ENCODE results near the gene RASGRP4.

RASGRP4 gene

DNA sequence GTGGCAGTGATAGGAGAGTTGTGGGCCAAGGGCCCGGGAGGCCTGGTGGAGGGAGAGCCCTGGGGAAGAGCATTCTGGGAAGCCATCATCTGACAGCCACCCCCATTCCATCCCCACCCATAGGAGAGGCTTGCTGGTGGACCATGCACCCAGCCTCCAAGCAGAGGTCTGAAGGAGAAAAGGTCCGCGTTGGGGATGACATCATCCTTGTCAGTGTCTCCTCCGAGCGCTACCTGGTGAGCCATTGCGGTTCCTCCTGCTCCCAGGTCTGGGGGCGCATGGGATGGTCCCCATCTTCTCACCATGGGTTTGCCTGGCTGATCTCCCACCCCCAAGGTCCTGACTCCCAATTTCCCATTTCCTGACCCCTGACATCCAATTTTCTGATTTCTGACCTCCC is 18.0 kb upstream of the RASGRP4 start:
- TF ChIP-seq, protein P1, sequence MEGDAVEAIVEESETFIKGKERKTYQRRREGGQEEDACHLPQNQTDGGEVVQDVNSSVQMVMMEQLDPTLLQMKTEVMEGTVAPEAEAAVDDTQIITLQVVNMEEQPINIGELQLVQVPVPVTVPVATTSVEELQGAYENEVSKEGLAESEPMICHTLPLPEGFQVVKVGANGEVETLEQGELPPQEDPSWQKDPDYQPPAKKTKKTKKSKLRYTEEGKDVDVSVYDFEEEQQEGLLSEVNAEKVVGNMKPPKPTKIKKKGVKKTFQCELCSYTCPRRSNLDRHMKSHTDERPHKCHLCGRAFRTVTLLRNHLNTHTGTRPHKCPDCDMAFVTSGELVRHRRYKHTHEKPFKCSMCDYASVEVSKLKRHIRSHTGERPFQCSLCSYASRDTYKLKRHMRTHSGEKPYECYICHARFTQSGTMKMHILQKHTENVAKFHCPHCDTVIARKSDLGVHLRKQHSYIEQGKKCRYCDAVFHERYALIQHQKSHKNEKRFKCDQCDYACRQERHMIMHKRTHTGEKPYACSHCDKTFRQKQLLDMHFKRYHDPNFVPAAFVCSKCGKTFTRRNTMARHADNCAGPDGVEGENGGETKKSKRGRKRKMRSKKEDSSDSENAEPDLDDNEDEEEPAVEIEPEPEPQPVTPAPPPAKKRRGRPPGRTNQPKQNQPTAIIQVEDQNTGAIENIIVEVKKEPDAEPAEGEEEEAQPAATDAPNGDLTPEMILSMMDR (IDR thresholded peaks at IDR 0.05): no peak
- no peak for TF ChIP-seq ZFX (IDR thresholded peaks at IDR 0.05; ENCODE audit: borderline replicate concordance)
- H3K27ac ChIP-seq: no peak overlapping the region

DNA sequence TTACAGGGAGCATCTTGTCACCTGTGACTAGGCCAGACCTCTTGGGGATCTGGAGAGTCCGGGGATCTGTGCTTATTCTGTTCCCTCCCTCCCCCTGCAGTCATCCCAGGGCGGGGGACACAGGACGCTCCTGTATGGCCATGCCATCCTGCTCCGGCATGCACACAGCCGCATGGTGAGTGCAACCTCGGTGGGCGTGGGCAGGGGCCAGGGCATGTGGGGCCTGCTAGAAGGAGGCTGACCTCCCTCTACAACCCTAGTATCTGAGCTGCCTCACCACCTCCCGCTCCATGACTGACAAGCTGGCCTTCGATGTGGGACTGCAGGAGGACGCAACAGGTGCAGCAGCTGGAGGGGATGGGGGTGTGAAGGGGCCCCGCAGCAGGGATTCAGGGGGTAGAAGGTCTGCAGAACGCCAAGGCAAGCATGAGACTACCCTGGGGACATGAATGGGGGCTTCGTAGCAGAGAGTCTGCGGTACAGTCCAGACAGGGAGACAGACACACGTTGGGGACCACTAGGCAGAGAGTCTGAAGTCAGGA is 17.5 kb upstream of the RASGRP4 start:
- no peak for TF ChIP-seq ZFX (IDR thresholded peaks at IDR 0.05; ENCODE audit: borderline replicate concordance)
- TF ChIP-seq, protein P1 (IDR thresholded peaks at IDR 0.05): no peak
- H3K27ac ChIP-seq: no peak overlapping the region

DNA sequence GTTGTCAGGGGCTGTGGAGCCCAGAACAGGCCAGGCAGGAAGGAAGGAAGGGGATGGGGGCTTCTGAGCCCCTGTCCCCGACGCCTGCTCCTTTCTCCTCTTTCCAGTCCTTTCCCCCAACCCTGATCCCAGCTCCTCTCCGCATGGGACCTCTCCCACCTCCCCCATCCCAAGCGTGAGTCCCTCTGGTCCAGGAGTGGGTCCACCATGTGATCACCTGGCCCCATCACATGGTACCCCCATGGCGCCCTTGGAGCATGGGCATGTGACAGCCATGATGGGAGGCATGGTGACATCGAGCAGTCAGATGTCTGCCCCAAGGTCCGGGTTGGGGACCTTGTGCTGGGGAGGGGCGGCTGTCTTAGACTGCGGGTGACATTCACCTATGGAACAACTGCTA is 16.7 kb upstream of the RASGRP4 start:
- TF ChIP-seq, protein P1 (IDR thresholded peaks at IDR 0.05): no peak
- no peak for TF ChIP-seq ZFX (IDR thresholded peaks at IDR 0.05; ENCODE audit: borderline replicate concordance)
- H3K27ac ChIP-seq: no peak overlapping the region

DNA sequence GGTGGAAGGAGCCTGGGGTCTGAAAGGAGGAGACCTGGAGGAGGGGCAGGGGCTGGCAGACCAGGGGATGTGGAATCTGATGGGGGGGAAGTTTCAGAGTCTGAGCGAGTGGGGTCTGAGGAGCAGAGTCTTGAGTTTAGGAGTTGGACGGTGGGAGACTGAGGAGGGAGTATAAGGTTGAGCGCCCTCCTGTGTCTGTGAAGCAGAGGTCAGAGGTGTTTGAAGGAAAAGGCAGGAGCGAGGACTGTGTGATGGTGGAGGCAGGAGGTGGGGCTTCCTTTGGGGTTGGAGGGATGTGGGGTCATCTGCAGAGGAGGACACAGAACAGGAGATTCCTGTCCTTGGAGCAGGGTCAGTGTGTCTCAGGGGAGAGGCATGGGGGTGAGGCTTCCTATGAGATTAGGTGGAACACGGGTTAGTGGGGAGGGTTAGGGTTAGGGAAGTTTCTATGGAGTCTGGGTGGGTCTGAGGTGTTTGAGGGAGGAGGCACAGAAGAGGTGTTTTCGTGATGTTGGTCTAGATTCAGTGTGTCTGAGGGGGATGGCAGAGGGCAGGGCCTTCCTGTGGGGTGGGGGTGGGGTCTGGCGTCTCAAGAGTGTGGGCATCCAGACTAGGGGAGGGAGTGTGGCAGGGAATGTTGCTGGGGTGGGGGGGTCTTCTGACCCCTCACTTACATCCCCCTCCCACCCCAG is 15.8 kb upstream of the RASGRP4 start:
- H3K27ac ChIP-seq: no peak overlapping the region
- no peak for TF ChIP-seq ZFX (IDR thresholded peaks at IDR 0.05; ENCODE audit: borderline replicate concordance)
- TF ChIP-seq, protein P1 (IDR thresholded peaks at IDR 0.05): peak; percentile 30

DNA sequence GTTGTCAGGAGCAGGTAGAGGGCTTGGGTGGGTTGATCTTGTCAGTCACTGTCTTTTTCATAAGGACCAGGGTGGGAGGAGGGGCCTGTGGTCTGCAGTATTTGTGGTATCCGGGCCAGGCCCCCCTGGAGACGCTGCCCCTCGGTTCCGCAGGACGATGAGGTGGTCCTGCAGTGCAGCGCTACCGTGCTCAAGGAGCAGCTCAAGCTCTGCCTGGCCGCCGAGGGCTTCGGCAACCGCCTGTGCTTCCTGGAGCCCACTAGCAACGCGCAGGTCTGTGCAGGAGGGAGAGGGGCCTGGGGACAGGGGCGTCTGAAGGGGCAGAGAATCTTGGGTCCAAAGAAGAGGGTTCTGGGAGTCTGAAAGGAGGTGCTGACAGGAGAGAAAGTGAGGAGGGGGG is 14.6 kb upstream of the RASGRP4 start:
- H3K27ac ChIP-seq: no peak overlapping the region
- TF ChIP-seq, protein P1 (IDR thresholded peaks at IDR 0.05): no peak
- no peak for TF ChIP-seq ZFX (IDR thresholded peaks at IDR 0.05; ENCODE audit: borderline replicate concordance)

DNA sequence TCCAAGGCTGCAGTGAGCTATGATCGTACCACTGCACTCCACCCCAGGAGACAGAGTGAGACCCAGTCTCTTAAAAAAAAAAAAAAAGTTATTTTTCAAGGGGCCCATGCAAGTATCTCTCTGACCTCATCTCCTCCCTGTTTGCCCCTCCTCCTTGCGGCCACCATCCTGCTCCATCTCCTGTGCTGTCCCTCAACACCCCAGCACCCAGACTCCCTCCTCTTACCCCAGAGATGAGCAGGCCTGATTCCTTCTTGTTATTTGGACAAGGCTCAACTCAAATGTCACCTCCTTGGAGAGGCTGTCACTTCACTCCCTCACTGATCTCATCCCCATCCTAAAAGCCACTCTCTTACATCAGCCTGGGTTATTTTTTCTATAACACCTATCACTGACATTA is 11.9 kb upstream of the RASGRP4 start:
- TF ChIP-seq, protein P1 (IDR thresholded peaks at IDR 0.05): no peak
- no peak for TF ChIP-seq ZFX (IDR thresholded peaks at IDR 0.05; ENCODE audit: borderline replicate concordance)
- no peak overlapping the region for H3K27ac ChIP-seq

DNA sequence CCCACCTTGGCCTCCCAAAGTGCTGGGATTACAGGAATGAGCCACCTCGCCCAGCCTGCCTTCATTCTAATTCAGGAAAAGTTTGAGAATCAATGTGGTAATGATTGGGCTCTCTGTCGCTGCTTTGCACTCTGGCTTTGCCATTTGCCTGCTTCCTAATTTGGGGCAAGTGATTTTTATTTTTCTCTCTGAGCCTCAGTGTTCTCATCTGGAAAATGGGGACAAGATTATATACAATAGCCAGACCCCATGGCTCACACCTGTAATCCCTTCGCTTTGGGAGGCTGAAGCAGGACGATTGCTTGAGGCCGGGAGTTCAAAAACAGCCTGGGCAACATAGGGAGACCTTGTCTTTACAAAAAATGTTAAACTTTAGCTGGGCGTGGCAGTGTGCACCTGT is 11.3 kb upstream of the RASGRP4 start:
- H3K27ac ChIP-seq: no peak overlapping the region
- TF ChIP-seq, protein P1 (IDR thresholded peaks at IDR 0.05): no peak
- no peak for TF ChIP-seq ZFX (IDR thresholded peaks at IDR 0.05; ENCODE audit: borderline replicate concordance)

Data from 22Rv1 (cell line).